ENCODE data around the gene PRRT1.

DNA sequence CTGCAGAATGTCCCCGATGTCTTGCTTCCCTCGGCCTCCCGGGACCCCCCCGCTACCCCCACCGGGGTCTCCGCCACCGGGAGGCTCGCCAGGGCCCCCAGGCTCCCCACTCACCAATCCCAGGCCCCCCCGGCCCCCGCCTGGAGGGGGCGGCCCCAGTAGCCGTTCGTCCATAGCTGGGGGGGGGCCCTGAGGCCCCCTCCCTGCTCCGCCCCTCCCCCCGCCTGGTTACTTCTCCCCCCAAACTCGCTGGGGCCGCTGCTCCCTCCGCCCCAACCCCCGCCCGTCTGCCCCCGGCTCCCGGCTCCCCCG lies 38.0 kb upstream of the PRRT1 start:
- TF ChIP-seq, protein P1, sequence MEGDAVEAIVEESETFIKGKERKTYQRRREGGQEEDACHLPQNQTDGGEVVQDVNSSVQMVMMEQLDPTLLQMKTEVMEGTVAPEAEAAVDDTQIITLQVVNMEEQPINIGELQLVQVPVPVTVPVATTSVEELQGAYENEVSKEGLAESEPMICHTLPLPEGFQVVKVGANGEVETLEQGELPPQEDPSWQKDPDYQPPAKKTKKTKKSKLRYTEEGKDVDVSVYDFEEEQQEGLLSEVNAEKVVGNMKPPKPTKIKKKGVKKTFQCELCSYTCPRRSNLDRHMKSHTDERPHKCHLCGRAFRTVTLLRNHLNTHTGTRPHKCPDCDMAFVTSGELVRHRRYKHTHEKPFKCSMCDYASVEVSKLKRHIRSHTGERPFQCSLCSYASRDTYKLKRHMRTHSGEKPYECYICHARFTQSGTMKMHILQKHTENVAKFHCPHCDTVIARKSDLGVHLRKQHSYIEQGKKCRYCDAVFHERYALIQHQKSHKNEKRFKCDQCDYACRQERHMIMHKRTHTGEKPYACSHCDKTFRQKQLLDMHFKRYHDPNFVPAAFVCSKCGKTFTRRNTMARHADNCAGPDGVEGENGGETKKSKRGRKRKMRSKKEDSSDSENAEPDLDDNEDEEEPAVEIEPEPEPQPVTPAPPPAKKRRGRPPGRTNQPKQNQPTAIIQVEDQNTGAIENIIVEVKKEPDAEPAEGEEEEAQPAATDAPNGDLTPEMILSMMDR (conservative IDR thresholded peaks at IDR 0.05; ENCODE audit: low read depth, low read length) = no peak
- TF ChIP-seq EZH2 (IDR thresholded peaks at IDR 0.05; ENCODE audit: low read length, unreplicated experiment) (no peak), EZH2phosphoT487 (IDR thresholded peaks at IDR 0.05; ENCODE audit: borderline replicate concordance, low read length) (no peak)

All from PC-3 (cell line).